SH-SY5Y (cell line): ENCODE data around the gene GRIK1.

Source experiments
- GATA2 ChIP-seq: IDR thresholded peaks from 2 replicates; pipeline ENCODE4 v1.6.1; 2011; ENCODE audit warnings: mild to moderate bottlenecking, low read depth, low read length
- GATA3 ChIP-seq: IDR thresholded peaks from 2 replicates; pipeline ENCODE4 v1.6.1; 2011; ENCODE audit warnings: low read depth, mild to moderate bottlenecking, low read length, moderate library complexity

DNA sequence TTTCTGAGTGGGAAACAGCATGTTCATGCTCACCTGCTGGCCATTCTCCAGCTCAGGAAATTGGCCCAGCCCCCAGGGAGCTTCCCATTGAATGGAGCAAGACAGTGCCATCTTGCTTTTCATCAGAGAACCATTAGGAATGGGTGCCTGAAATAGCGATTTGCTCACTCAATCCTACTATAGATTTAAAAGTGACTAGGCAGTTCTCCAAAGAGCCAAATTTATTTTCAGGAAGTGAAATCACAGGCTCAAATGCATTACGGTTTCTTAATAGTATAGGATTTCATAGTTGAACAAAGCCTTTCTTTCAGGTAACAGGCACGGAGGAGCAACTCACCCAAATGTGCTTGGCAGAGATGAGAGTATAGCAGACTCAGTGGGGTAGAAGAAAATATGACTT, 272.1 kb downstream of the GRIK1 start:
- TF ChIP-seq GATA2, result no peak
- no peak for TF ChIP-seq GATA3
